GM18498 (cell line): ENCODE measurements around the gene BTBD9.

Experiments
- ATAC-seq: cut with Tn5 transposase; IDR thresholded peaks from one replicate; pipeline ENCODE4 v1.9.1; 2021; ENCODE audit warnings: mild to moderate bottlenecking, moderate library complexity; ENCODE audit not compliant: unreplicated experiment

BTBD9 gene

GRCh38 chr6:38400101-38400500, 239.6 kb downstream of the BTBD9 start:
- ATAC-seq, result no peak

DNA sequence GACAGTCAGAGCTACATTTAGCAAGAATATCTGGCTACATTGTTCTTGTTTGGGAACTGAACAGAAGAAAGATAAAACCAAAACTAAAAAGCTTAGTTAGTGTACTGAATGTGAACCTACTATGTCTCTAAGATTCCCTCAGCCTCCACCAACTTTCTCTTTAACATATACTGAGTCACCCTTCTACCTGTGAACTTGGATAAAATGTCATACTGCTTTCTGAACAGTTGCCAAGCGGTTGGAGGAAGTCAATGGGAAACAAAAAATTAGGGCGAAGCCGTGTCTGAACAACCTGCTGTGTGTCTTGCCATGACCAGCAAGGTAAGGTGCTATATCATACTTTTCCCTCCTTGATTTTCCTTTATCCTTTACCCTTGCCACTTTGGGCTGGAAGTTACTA, 243.5 kb downstream of the BTBD9 start:
- no peak for ATAC-seq

DNA sequence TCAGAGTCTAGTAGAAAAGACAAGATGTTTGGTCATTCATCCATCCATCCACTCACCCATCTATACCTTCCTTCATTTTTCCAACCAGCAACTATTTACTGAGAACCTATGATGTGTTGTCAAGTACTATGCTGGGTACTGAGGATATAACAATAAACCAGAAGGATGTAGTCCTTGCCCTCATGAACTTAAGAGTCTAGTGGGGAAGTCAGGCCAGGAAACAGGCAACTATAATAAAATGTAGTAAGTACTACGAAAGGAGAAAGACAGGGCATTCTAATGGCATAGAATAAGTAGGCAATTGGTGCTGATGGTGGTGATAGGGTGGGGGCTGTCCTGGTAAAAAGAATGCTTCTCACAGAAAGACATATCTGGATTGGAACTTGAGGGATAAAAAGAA, 245.7 kb downstream of the BTBD9 start:
- ATAC-seq, result no peak

GRCh38 chr6:38391626-38392579, 247.8 kb downstream of the BTBD9 start:
- ATAC-seq, result no peak

- ATAC-seq, result no peak
These were observed 248.5 kb downstream of the BTBD9 start for GRCh38 chr6:38391206-38391605.

- no peak for ATAC-seq
These were observed 249.9 kb downstream of the BTBD9 start for GRCh38 chr6:38389875-38390274.

DNA sequence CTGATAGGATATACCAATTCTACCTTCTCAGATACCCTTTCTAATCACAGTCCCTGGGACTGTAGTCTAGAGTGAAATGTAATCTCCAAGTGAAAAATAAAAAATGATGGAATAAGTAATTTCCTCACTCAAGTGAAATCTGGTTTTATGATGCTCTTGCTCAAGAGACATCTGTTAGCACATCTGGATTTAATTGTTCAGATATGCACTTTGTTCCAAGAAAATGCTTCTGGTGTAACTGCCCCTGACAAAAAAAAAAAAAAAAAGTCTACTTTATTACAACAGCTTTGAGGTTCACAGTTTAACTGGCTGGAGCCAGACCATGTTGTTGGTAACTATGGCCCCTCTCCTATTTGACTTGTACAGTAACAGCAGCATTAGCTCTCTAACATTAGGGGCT, 251.8 kb downstream of the BTBD9 start:
- no peak for ATAC-seq

DNA sequence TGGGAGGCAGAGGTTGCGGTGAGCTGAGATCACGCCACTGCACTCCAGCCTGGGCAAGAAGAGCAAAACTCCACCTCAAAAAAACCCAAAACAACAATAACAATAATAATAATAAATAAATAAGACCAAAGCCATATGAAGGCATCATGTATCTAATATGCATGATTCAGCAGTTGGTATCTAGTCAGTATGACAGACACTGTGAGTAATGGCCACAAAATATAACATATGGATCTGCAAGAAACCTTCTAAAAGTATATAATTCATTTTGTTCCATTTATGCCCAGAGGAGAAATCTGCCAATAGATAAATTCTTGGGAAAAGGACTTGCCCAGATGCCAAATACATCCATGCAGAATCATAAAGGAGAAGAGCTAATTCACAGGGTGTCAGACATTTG, 252.3 kb downstream of the BTBD9 start:
- ATAC-seq, result no peak

GRCh38 chr6:38378801-38379200, 260.9 kb downstream of the BTBD9 start:
- no peak for ATAC-seq

GRCh38 chr6:38375937-38376336, 263.8 kb downstream of the BTBD9 start:
- ATAC-seq, result no peak

GRCh38 chr6:38375341-38375740, 264.4 kb downstream of the BTBD9 start:
- no peak for ATAC-seq

DNA sequence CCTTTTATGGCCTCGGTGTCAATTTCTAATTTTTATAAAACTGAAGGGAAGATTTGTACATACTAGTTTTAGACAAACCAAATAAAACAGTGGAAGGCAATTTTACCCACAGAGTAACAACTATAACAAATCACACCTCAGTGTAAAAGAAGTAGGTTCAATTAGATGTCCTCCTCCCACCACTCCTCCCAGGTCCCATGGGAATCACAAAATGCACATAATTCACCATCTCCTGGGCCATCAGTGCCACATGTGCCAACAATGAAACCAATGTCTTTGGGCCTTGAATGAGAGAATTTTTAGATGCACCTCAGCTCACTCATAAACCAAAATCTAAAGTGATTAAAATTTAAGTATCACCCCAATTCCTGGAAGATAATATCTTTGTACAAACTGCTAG, 267.8 kb downstream of the BTBD9 start:
- no peak for ATAC-seq

- no peak for ATAC-seq
These were observed 268.8 kb downstream of the BTBD9 start for GRCh38 chr6:38370653-38371601.

GRCh38 chr6:38367231-38367630, 272.5 kb downstream of the BTBD9 start:
- no peak for ATAC-seq

DNA sequence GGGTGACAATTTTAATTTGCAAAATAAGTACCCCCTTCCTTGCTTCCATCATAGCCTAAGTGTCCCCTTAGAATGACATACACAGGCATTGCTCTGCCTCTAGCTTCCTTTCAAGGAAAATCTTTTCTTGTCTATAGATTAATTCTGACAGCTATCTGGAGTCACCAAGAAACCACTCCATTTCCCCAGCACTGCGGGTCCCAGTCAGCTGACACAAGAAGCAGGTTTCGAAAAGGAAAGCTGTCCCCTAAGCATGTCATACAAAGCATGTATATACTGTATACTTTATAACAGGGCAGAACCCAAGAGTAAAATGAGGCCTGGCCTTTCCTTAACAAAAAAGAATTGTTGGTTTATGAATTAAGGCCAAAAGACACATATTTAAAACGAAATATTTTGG, 273.5 kb downstream of the BTBD9 start:
- ATAC-seq, result no peak

GRCh38 chr6:38364775-38365174, 275.0 kb downstream of the BTBD9 start:
- ATAC-seq, result no peak

- ATAC-seq, result no peak
These were observed 275.6 kb downstream of the BTBD9 start for GRCh38 chr6:38364127-38364526.

GRCh38 chr6:38355519-38355918, 284.2 kb downstream of the BTBD9 start:
- peak; percentile 6 for ATAC-seq

DNA sequence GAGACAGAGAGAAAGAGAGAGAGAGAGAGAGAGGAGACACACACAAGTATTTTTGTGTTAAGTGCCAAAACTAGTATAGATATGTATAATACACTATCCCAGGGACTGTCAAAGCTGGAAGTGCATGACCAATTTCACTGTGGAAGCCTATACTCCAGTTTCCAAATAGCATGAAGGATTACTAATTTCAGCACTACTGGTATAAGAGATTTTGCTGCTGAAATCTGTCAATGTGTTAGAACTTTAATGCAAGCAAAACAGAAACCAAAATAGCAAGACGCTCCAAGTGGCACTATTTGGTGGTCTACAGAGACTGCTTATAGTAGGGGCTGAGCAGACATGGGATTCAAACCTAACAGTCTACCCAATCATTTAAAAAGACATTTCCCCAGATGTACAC, 284.8 kb downstream of the BTBD9 start:
- peak; percentile 54 for ATAC-seq

DNA sequence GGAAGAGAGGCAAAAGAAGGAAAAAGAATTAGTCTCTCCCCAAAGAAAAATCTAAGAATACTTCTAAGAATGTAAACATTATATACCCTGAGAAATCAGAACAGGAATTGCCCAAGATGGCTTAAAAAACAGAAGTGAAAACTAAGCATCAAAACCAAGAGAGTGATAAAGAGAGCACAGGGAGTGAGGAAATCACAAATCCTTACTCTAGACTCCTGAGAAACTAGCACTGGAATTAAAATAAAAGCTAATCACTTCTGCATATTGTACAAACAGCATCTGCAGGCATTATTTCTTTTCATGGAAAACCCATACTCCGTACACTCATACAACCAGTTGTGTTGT, 285.7 kb downstream of the BTBD9 start:
- ATAC-seq, result no peak

- no peak for ATAC-seq
These were observed 286.3 kb downstream of the BTBD9 start for GRCh38 chr6:38353310-38354036.
